K562 (cell line): ENCODE results near the gene LRRIQ4. TPM values are rescaled to one million over a fixed set of nuclear protein-coding genes. Genes with fewer than 3 reads are reported as not detected.

Experiments used
- BCOR ChIP-seq: fragments of 450-650 bp; IDR thresholded peaks from 2 replicates; pipeline ENCODE4 v1.6.1; 2016
- CC2D1A ChIP-seq: fragments of 450-650 bp; IDR thresholded peaks from 2 replicates; pipeline ENCODE4 v1.6.1; 2017; ENCODE audit warnings: mild to moderate bottlenecking
- CHCHD3 ChIP-seq: fragments of 250-450 bp; sonication (Bioruptor Pico); IDR thresholded peaks from 2 replicates; pipeline ENCODE4 v2.1.2; 2022; ENCODE audit warnings: mild to moderate bottlenecking
- E2F6 ChIP-seq, 2 experiments: IDR thresholded peaks; 2 replicates each; pipeline ENCODE4 v1.6.1; 2011; ENCODE audit warnings: borderline replicate concordance in 1 of 2, control low read depth in 1 of 2, low read depth in 1 of 2, low read length in 1 of 2, mild to moderate bottlenecking in 1 of 2, mixed read lengths in 1 of 2, moderate library complexity in 1 of 2; ENCODE audit not compliant: insufficient read depth in 1 of 2, insufficient read length in 1 of 2, poor library complexity in 1 of 2, severe bottlenecking in 1 of 2; ENCODE audit errors: extremely low read depth in 1 of 2
- EGR1 ChIP-seq: fragments of 450-650 bp; conservative IDR thresholded peaks from 2 replicates; pipeline ENCODE4 v1.6.1; 2017; ENCODE audit warnings: mild to moderate bottlenecking
- ETV5 ChIP-seq: sonication (generic); formaldehyde crosslinking; IDR thresholded peaks from 2 replicates; pipeline ENCODE4 v1.4.0; 2020; ENCODE audit warnings: low read depth, mild to moderate bottlenecking, missing genetic modification reagents
- GMEB1 ChIP-seq: fragments of 250-450 bp; sonication (Bioruptor Pico); IDR thresholded peaks from 2 replicates; pipeline ENCODE4 v1.4.0; 2020; ENCODE audit warnings: mild to moderate bottlenecking
- GTF3C2 ChIP-seq: IDR thresholded peaks from 3 replicates; pipeline ENCODE4 v1.6.1; 2011; ENCODE audit warnings: borderline replicate concordance, mild to moderate bottlenecking, moderate library complexity; ENCODE audit not compliant: insufficient read length; ENCODE audit errors: extremely low read depth
- HMG20B ChIP-seq: fragments of 250-450 bp; sonication (Bioruptor Pico); IDR thresholded peaks from 2 replicates; pipeline ENCODE4 v1.5.0; 2021; ENCODE audit warnings: mild to moderate bottlenecking
- MBD2 ChIP-seq: sonication (generic); IDR thresholded peaks from 2 replicates; pipeline ENCODE4 v1.6.1; 2016; ENCODE audit warnings: low read depth, borderline replicate concordance
- MTA3 ChIP-seq: fragments of 450-650 bp; formaldehyde crosslinking; IDR thresholded peaks from 2 replicates; pipeline ENCODE4 v1.6.1; 2017; ENCODE audit warnings: mild to moderate bottlenecking, borderline replicate concordance
- NFRKB ChIP-seq: fragments of 450-650 bp; IDR thresholded peaks from 2 replicates; pipeline ENCODE4 v1.6.1; 2016; ENCODE audit warnings: low read depth
- POLR2AphosphoS2 ChIP-seq: IDR thresholded peaks from 2 replicates; pipeline ENCODE4 v1.6.1; 2012; ENCODE audit warnings: low read length, improper control_type of control experiment
- RBBP5 ChIP-seq: fragments of 200-600 bp; sonication (generic); IDR thresholded peaks from 2 replicates; pipeline ENCODE4 v1.6.1; 2012; ENCODE audit warnings: borderline replicate concordance, mild to moderate bottlenecking, low read length, control low read depth, inconsistent platforms; ENCODE audit not compliant: insufficient read depth, poor library complexity, severe bottlenecking
- SUPT5H ChIP-seq: fragments of 450-650 bp; IDR thresholded peaks from 2 replicates; pipeline ENCODE4 v1.6.1; 2016
- TCF3 ChIP-seq: sonication (generic); formaldehyde crosslinking; IDR thresholded peaks from 2 replicates; pipeline ENCODE4 v1.4.0; 2020; ENCODE audit warnings: mild to moderate bottlenecking, missing genetic modification reagents
- TCFL5 ChIP-seq: fragments of 250-450 bp; sonication (Bioruptor Pico); conservative IDR thresholded peaks from 2 replicates; pipeline ENCODE4 v1.6.1; 2021; ENCODE audit warnings: mild to moderate bottlenecking, moderate library complexity, matching md5 sums
- ZNF217 ChIP-seq: sonication (generic); formaldehyde crosslinking; IDR thresholded peaks from 2 replicates; pipeline ENCODE4 v1.8.0; 2022; ENCODE audit warnings: mild to moderate bottlenecking, missing genetic modification reagents
- ZNF589 ChIP-seq: fragments of 200-800 bp; sonication (Bioruptor generic); IDR thresholded peaks from 2 replicates; pipeline ENCODE4 v1.6.1; 2016; ENCODE audit warnings: low read depth, missing genetic modification characterization, missing compliant biosample characterization
- polyA plus RNA-seq, 8 experiments: library from polyadenylated mRNA; depleted of rRNA in 4 of 8; stranded (reverse) in 5 of 8; unstranded in 3 of 8; fragments of >200 nt; fragmentation: Nextera tagmentation in 2 of 8; fragmentation: Illumina TruSeq in 1 of 8; extraction: Ambion mirVana in 2 of 8; extraction: Trizol in 1 of 8; gene quantifications; 2 replicates each; pipeline versions ENCODE4 v1.2.1 to v1.2.3, GENCODE V29; 2011 to 2014; ENCODE audit warnings: inconsistent platforms in 1 of 8, missing spikeins in 1 of 8
- total RNA-seq, 7 experiments: library from RNA; depleted of rRNA in 6 of 7; stranded (reverse); fragments of >200 nt in 6 of 7; fragmentation: Illumina TruSeq in 2 of 7; extraction: Trizol in 2 of 7; gene quantifications; 2 replicates each; pipeline versions ENCODE4 v1.2.1 to v1.2.3, GENCODE V29; 2011 to 2021; ENCODE audit warnings: low replicate concordance in 1 of 7

LRRIQ4 gene
- total and polyA plus RNA-seq, 9 of the 15 experiments (the other 6 are each of a cell fraction or from before 2014, with no cell fraction given), result not detected

GRCh38 chr3:169772897-169773816, 39.5 kb upstream of the LRRIQ4 start, which contains the start of gene MYNN (continued):
- TF ChIP-seq MTA3 (peak; percentile 78; the same call in 1 of the 2 replicates), GTF3C2 (peak; percentile 23), EGR1 (peak; percentile 50), MBD2 (peak; percentile 74), E2F6 (IDR thresholded peaks at IDR 0.05; ENCODE audit: borderline replicate concordance in 1 of 2, extremely low read depth in 1 of 2, insufficient read depth in 1 of 2, insufficient read length in 1 of 2, low read depth in 1 of 2, low read length in 1 of 2, poor library complexity in 1 of 2, severe bottlenecking in 1 of 2) (peak in 1 of 2 experiments; percentile 13), CC2D1A (peak; percentile 23; the same call in 1 of the 2 replicates), ETV5 (peak; percentile 82), RBBP5 (peak; percentile 96), HMG20B (CRISPR knock-in tag) (no peak), NFRKB (peak; percentile 93), ZNF217 (CRISPR knock-in tag) (no peak), TCF3 (CRISPR knock-in tag) (no peak), ZNF589 (CRISPR knock-in tag) (no peak), SUPT5H (peak; percentile 98), BCOR (no peak; the same call in 1 of the 2 replicates), GMEB1 (peak; percentile 15; the same call in 1 of the 2 replicates), CHCHD3 (no peak), POLR2AphosphoS2 (peak; percentile 93), TCFL5 (CRISPR knock-in tag) (no peak)
